ENCODE data around the gene MIPOL1. TPM values are rescaled to one million over a fixed set of nuclear protein-coding genes. Genes with fewer than 3 reads are reported as not detected.

MIPOL1 gene
- total and polyA plus RNA-seq, 9 of the 15 experiments (the other 6 are each of a cell fraction or from before 2014, with no cell fraction given) = 6.7 to 21.9 (median 12.4) TPM

- no peak for TF ChIP-seq CUX1 (CRISPR knock-in tag; IDR thresholded peaks at IDR 0.05)
- no peak for TF ChIP-seq E2F3 (CRISPR knock-in tag; IDR thresholded peaks at IDR 0.05)
- no peak for TF ChIP-seq ATF1 (CRISPR knock-in tag; IDR thresholded peaks at IDR 0.05)
- 0 out of 2 replicates have a peak, but pooled peaks have one; percentile 26 for TF ChIP-seq ATF1 (tag; IDR thresholded peaks at IDR 0.05)
- 0 out of 4 replicates have a peak, but pooled peaks of 1 of the 2 experiments have one; percentile 51 for TF ChIP-seq ZNF639 (CRISPR knock-in tag; conservative IDR thresholded peaks at IDR 0.05 in 1 of 2, IDR thresholded peaks at IDR 0.05 in 1 of 2)
- no peak for TF ChIP-seq BACH1 (tag; IDR thresholded peaks at IDR 0.05)
- TF ChIP-seq YY1 (IDR thresholded peaks at IDR 0.05; ENCODE audit: borderline replicate concordance in 1 of 3, control insufficient read depth in 1 of 3, extremely low read depth in 1 of 3, insufficient read depth in 3 of 3, insufficient read length in 1 of 3, insufficient replicate concordance in 2 of 3, low read depth in 1 of 3, low read length in 2 of 3) = peak in 1 of 3 experiments; percentile 21
- no peak for TF ChIP-seq CLOCK (CRISPR knock-in tag; IDR thresholded peaks at IDR 0.05; ENCODE audit: borderline replicate concordance)
- TF ChIP-seq PRDM10 (IDR thresholded peaks at IDR 0.05; ENCODE audit: partially characterized antibody) = peak; percentile 30
- no peak for TF ChIP-seq SIRT6 (IDR thresholded peaks at IDR 0.05; ENCODE audit: low read depth, low read length)
- peak; percentile 84 for TF ChIP-seq EP300 (IDR thresholded peaks at IDR 0.05; ENCODE audit: low read length)
- TF ChIP-seq POLR2AphosphoS2 (IDR thresholded peaks at IDR 0.05; ENCODE audit: low read length) = no peak
- TF ChIP-seq TRIM28 (IDR thresholded peaks at IDR 0.05) = no peak
- TF ChIP-seq RCOR1 (IDR thresholded peaks at IDR 0.05; ENCODE audit: borderline replicate concordance in 1 of 2, low read depth in 2 of 2, low read length in 2 of 2) = peak; percentile 49 to 84; a peak in 3 of 4 replicates
Observed at GRCh38 chr14:37168721-37169120, 29.0 kb upstream of the MIPOL1 start (continued).

Data from K562 (cell line).